ENCODE measurements around the gene IGF2BP2. TPM values are rescaled to one million over a fixed set of nuclear protein-coding genes. Genes with fewer than 3 reads are reported as not detected.

IGF2BP2 gene
- total and polyA plus RNA-seq, 3 donors from 2014 or later: 18.9 to 29.1 (median 19.4) TPM

DNA sequence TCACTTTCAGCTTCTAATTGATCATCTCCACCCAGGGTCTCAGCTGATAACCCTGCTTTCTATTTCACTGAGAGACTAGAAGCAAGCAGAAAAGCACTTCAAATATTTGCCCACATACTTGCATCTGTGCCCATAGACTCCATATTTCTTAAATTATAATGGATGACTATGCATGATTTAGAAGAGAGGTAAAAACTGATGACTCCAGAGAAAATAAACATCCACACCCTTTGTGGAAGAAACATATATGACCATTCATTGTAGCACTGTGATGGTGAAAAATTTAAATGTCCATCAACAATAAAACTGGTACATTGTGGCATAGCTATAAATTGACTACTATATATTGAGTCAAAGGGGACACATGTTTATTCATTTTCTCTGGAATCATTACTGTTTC lies 7.1 kb upstream of the IGF2BP2 start:
- intact Hi-C loops (cut with DNase I; ENCODE audit: low total_unique reads): no loop called here
- Histone ChIP-seq H3K27ac (no peak overlapping the region), H3K36me3 (ENCODE audit: low read depth, missing control alignments) (no peaks in the 10 kb centered on the region), H3K27me3 (no peaks in the 10 kb centered on the region), H3K9me3 (no peaks in the 10 kb centered on the region), H3K4me1 (no peaks in the 10 kb centered on the region), H3K4me3 (no peak overlapping the region)
- DNase-seq: no peak
- no peak for TF ChIP-seq POLR2A (IDR thresholded peaks at IDR 0.05)
- TF ChIP-seq CTCF (IDR thresholded peaks at IDR 0.05): no peak

GRCh38 chr3:185831195-185831594 lies 6.4 kb upstream of the IGF2BP2 start:
- Histone ChIP-seq H3K27ac (no peak overlapping the region), H3K27me3 (no peaks in the 10 kb centered on the region), H3K36me3 (ENCODE audit: low read depth, missing control alignments) (no peaks in the 10 kb centered on the region), H3K9me3 (no peaks in the 10 kb centered on the region), H3K4me3 (no peak overlapping the region), H3K4me1 (no peaks in the 10 kb centered on the region)
- WGBS, 2 donors: 83 to 89% methylated on average over 3 of the region's 3 CpGs
- intact Hi-C loops (cut with DNase I; ENCODE audit: low total_unique reads): no loop called here
- DNase-seq: no peak
- TF ChIP-seq CTCF (IDR thresholded peaks at IDR 0.05) (no peak), POLR2A (IDR thresholded peaks at IDR 0.05) (no peak)

DNA sequence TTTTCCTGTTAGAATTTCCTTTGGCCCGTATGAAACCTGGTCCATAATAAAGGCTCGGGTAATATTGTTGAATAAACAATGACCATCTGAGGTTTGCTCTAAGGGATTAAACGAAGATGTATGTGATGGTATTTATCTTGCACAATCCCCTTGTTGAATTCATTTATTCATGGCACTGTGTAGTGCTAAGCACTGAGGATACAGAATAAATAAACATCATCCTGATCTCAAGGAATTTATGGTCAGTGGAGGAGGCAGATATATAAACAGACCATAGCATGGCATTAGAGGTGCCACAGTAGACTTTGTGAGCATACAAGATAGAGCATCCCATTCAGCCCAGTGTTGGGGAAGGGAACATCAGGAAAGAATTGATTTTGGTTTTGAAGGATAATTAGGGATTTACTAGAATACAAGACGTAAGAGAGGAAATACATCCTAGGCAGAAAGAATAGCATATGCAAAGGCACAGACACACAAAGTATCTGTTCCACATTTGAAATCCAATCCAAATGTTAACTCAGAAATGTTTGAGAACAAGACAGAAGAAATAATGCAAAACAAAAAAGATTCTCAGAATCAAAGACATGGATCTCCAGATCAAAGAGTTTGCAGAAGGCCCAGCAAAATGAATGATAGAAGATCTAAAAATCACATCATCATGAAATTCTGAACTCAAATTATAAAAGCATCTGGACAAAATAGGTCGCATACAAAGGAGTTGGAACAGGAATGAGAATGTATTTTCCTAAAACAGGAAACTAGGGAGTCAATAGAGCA lies 5.4 kb upstream of the IGF2BP2 start:
- WGBS, 2 donors: 91 to 95% methylated on average over 5 of the region's 5 CpGs
- Histone ChIP-seq H3K36me3 (ENCODE audit: low read depth, missing control alignments) (no peaks in the 10 kb centered on the region), H3K4me1 (peaks cover 3% of the 10 kb centered on the region), H3K9me3 (no peaks in the 10 kb centered on the region), H3K27me3 (no peaks in the 10 kb centered on the region), H3K27ac (no peak overlapping the region), H3K4me3 (no peak overlapping the region)
- intact Hi-C loops (cut with DNase I; ENCODE audit: low total_unique reads): no loop called here
- DNase-seq: no peak
- TF ChIP-seq POLR2A (IDR thresholded peaks at IDR 0.05): no peak
- TF ChIP-seq CTCF (IDR thresholded peaks at IDR 0.05): no peak

GRCh38 chr3:185828755-185829154 lies 3.9 kb upstream of the IGF2BP2 start:
- DNase-seq: no peak
- no peaks in the 10 kb centered on the region for H3K9me3 ChIP-seq
- intact Hi-C loops (cut with DNase I; ENCODE audit: low total_unique reads): no loop called here
- TF ChIP-seq POLR2A (IDR thresholded peaks at IDR 0.05): no peak
- no peak for TF ChIP-seq CTCF (IDR thresholded peaks at IDR 0.05)
- WGBS, 2 donors: 91 to 96% methylated on average over 3 of the region's 3 CpGs
- H3K36me3 ChIP-seq (ENCODE audit: low read depth, missing control alignments): no peaks in the 10 kb centered on the region
- no peak overlapping the region for H3K4me3 ChIP-seq
- no peaks in the 10 kb centered on the region for H3K27me3 ChIP-seq
- peaks cover 3% of the 10 kb centered on the region for H3K4me1 ChIP-seq
- no peak overlapping the region for H3K27ac ChIP-seq

All from testis (tissue), 3 donors.